OCI-LY1 (cell line): ENCODE measurements around the gene IFI30.

Experiments used
- H2AFZ ChIP-seq: fragments of 200-600 bp; sonication (generic), shearing (Covaris generic); 2 replicates; pipeline ENCODE4 v1.6.0; 2014; ENCODE audit warnings: antibody characterized with exemption, mild to moderate bottlenecking, low read length
- H3F3A ChIP-seq: fragments of 200-600 bp; sonication (generic), shearing (Covaris generic); 2 replicates; pipeline ENCODE4 v1.6.0; 2014; ENCODE audit warnings: mild to moderate bottlenecking, antibody characterized with exemption, low read length, moderate library complexity; ENCODE audit not compliant: insufficient read depth
- H3K27ac ChIP-seq: fragments of 200-600 bp; sonication (generic); 2 replicates; pipeline ENCODE4 v1.5.1; 2014; ENCODE audit warnings: low read length, mixed run types, mild to moderate bottlenecking, low read depth; ENCODE audit not compliant: poor library complexity, severe bottlenecking
- H3K27me3 ChIP-seq: fragments of 200-600 bp; sonication (generic); 2 replicates; pipeline ENCODE4 v1.6.0; 2014; ENCODE audit warnings: antibody characterized with exemption, mild to moderate bottlenecking, low read length, moderate library complexity; ENCODE audit not compliant: insufficient read depth
- H3K36me3 ChIP-seq: fragments of 200-600 bp; sonication (generic); 2 replicates; pipeline ENCODE4 v1.6.1; 2014; ENCODE audit warnings: mild to moderate bottlenecking, antibody characterized with exemption, low read length, moderate library complexity, mixed read lengths; ENCODE audit not compliant: insufficient read depth
- H3K4me1 ChIP-seq: fragments of 200-600 bp; sonication (generic); 2 replicates; pipeline ENCODE4 v1.5.1; 2014; ENCODE audit warnings: mild to moderate bottlenecking, low read length, moderate library complexity; ENCODE audit not compliant: insufficient read depth, severe bottlenecking
- H3K4me2 ChIP-seq: fragments of 200-600 bp; sonication (generic), shearing (Covaris generic); 2 replicates; pipeline ENCODE4 v1.6.1; 2014; ENCODE audit warnings: low read length
- H3K4me3 ChIP-seq: fragments of 200-600 bp; sonication (generic); 2 replicates; pipeline ENCODE4 v1.5.1; 2014; ENCODE audit warnings: low read length, low read depth, mild to moderate bottlenecking, mixed read lengths; ENCODE audit not compliant: poor library complexity, severe bottlenecking
- H3K79me2 ChIP-seq: fragments of 200-600 bp; shearing (Covaris generic); 2 replicates; pipeline ENCODE4 v1.6.1; 2016; ENCODE audit warnings: mixed run types, low read length, mixed read lengths; ENCODE audit not compliant: insufficient read depth
- H3K9ac ChIP-seq: fragments of 200-600 bp; sonication (generic), shearing (Covaris generic); 2 replicates; pipeline ENCODE4 v1.6.1; 2014; ENCODE audit warnings: mild to moderate bottlenecking, low read length, mixed read lengths
- H3K9me2 ChIP-seq: fragments of 200-600 bp; sonication (generic), shearing (Covaris generic); 2 replicates; pipeline ENCODE4 v1.6.1; 2014; ENCODE audit warnings: low read depth, mild to moderate bottlenecking, low read length, mixed read lengths
- H3K9me3 ChIP-seq: fragments of 200-600 bp; shearing (Covaris generic); 2 replicates; pipeline ENCODE4 v1.6.1; 2014; ENCODE audit warnings: low read length, mixed read lengths
- H4K20me1 ChIP-seq: fragments of 200-600 bp; sonication (generic), shearing (Covaris generic); 2 replicates; pipeline ENCODE4 v1.6.0; 2016; ENCODE audit warnings: mild to moderate bottlenecking, low read length; ENCODE audit not compliant: insufficient read depth
- EZH2 ChIP-seq: fragments of 200-600 bp; sonication (generic), shearing (Covaris generic); IDR thresholded peaks from 2 replicates; pipeline ENCODE4 v1.8.0; 2017; ENCODE audit warnings: borderline replicate concordance, mixed run types, mild to moderate bottlenecking, antibody characterized with exemption, low read length, moderate library complexity, mixed read lengths
- TF ChIP-seq, protein P1 (sequence below): fragments of 200-600 bp; sonication (generic), shearing (Covaris generic); IDR thresholded peaks from 2 replicates; pipeline ENCODE4 v1.5.1; 2017; ENCODE audit warnings: mild to moderate bottlenecking, antibody characterized with exemption, low read length, moderate library complexity, mixed read lengths

The IFI30 gene

DNA sequence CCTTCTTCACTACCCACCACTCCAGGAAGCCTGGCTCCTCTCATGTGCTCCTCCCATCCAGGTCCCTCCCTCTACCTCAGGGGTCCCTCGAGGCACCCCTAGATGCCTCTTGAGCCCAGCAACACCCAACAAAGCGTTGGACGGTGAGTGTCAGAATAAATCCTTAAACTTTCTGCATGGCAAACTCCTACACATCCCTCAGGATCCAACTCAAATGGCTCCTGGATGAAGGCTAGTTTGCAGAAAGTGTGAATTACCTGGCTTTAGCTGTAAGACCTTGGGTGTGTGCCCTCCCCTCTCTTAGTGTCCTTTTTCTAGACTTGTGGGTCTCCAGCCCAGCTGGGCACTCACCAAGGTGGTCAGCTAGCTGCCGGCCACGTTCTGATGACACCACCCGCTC, 24.8 kb downstream of the IFI30 start:
- H2AFZ ChIP-seq: no peak overlapping the region
- H3K27me3 ChIP-seq: no peaks in the 10 kb centered on the region
- no peaks in the 10 kb centered on the region; the same call in 1 of the 2 replicates for H3F3A ChIP-seq
- H3K4me3 ChIP-seq: no peak overlapping the region
- H3K79me2 ChIP-seq: no peaks in the 10 kb centered on the region
- H3K9me2 ChIP-seq: no peaks in the 10 kb centered on the region
- no peak overlapping the region for H3K4me2 ChIP-seq
- H3K9ac ChIP-seq: no peak overlapping the region
- no peaks in the 10 kb centered on the region for H3K9me3 ChIP-seq
- H3K36me3 ChIP-seq: peaks cover 62% of the 10 kb centered on the region
- H4K20me1 ChIP-seq: no peaks in the 10 kb centered on the region
- TF ChIP-seq, protein P1, sequence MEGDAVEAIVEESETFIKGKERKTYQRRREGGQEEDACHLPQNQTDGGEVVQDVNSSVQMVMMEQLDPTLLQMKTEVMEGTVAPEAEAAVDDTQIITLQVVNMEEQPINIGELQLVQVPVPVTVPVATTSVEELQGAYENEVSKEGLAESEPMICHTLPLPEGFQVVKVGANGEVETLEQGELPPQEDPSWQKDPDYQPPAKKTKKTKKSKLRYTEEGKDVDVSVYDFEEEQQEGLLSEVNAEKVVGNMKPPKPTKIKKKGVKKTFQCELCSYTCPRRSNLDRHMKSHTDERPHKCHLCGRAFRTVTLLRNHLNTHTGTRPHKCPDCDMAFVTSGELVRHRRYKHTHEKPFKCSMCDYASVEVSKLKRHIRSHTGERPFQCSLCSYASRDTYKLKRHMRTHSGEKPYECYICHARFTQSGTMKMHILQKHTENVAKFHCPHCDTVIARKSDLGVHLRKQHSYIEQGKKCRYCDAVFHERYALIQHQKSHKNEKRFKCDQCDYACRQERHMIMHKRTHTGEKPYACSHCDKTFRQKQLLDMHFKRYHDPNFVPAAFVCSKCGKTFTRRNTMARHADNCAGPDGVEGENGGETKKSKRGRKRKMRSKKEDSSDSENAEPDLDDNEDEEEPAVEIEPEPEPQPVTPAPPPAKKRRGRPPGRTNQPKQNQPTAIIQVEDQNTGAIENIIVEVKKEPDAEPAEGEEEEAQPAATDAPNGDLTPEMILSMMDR: no peak
- TF ChIP-seq EZH2: no peak
- H3K27ac ChIP-seq: no peak overlapping the region
- H3K4me1 ChIP-seq: peaks cover 37% of the 10 kb centered on the region

DNA sequence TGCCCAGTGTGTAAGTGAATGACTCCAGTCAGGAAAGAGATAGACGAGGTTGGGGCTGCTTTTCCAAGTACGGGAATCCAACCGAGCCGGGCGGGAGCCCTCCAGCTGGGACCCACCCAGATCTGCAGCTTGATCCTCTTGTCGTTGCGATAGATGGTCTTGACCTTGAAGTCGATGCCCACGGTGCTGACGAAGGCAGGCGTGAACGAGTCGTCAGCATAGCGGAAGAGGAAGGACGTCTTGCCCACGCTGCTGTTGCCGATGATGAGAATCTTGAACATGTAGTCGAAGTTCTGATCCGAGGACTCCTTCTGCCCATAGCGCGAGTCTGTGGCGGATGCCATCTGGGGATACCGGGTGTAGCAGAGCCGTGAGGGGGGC, 28.8 kb downstream of the IFI30 start:
- Histone ChIP-seq H2AFZ (no peak overlapping the region), H3K4me1 (peaks cover 21% of the 10 kb centered on the region), H3K27me3 (no peaks in the 10 kb centered on the region), H3K9me3 (no peaks in the 10 kb centered on the region), H3K79me2 (no peaks in the 10 kb centered on the region), H3K36me3 (peaks cover 46% of the 10 kb centered on the region), H3K27ac (peak overlapping the region; percentile 60), H4K20me1 (no peaks in the 10 kb centered on the region), H3K4me3 (peak overlapping the region; percentile 80), H3K9ac (peak overlapping the region; percentile 71; the same call in 1 of the 2 replicates), H3K9me2 (no peaks in the 10 kb centered on the region), H3F3A (no peaks in the 10 kb centered on the region), H3K4me2 (peak overlapping the region; percentile 86)
- TF ChIP-seq EZH2: no peak
- TF ChIP-seq, protein P1: no peak

DNA sequence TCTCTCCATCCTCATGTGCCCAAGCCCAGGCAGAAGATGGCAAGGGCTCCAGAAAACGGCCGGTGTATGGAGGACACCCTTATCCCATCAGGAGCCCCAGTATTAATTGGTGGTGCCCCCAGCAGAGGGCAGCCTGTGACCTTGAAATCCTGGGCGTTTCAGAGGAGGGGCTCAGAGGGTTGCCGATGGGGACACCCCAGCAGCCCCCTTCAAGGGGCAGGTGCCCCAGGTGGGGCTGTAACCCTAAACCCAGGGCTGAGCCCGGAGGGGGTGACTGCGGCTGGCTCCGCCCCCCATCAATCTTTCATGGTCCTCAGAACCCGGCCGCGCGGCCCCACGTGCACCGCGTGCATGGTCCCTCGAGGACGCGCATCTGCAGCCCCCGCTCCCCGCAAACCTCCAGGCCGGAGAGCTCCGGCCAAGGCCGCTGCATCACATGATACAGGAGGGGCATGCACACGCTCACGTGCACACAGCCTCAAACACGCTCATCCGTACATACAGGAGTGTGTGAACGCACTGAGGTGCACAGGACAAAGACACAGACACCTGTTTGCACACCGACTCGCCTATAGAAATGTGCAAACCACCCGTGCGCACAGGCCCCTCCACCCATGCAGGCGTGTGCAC, 29.3 kb downstream of the IFI30 start:
- TF ChIP-seq, protein P1: peak; percentile 44; the same call in 1 of the 2 replicates
- no peak for TF ChIP-seq EZH2
- Histone ChIP-seq H3K79me2 (no peaks in the 10 kb centered on the region), H3K4me3 (peak overlapping the region; percentile 80), H3K9me3 (no peaks in the 10 kb centered on the region), H3F3A (no peaks in the 10 kb centered on the region), H3K9me2 (no peaks in the 10 kb centered on the region), H3K9ac (peak overlapping the region; percentile 71), H3K4me2 (peak overlapping the region; percentile 86), H3K4me1 (peaks cover 23% of the 10 kb centered on the region), H3K27me3 (no peaks in the 10 kb centered on the region), H4K20me1 (no peaks in the 10 kb centered on the region), H3K27ac (peak overlapping the region; percentile 60), H2AFZ (no peak overlapping the region), H3K36me3 (peaks cover 41% of the 10 kb centered on the region)
